ENCODE results near the gene SRPK3.
"Not testable (repeated sequence)": the region's sequence is repeated elsewhere in the genome, so short reads cannot be mapped to it uniquely, and the experiment has no call there.

Gene SRPK3

DNA sequence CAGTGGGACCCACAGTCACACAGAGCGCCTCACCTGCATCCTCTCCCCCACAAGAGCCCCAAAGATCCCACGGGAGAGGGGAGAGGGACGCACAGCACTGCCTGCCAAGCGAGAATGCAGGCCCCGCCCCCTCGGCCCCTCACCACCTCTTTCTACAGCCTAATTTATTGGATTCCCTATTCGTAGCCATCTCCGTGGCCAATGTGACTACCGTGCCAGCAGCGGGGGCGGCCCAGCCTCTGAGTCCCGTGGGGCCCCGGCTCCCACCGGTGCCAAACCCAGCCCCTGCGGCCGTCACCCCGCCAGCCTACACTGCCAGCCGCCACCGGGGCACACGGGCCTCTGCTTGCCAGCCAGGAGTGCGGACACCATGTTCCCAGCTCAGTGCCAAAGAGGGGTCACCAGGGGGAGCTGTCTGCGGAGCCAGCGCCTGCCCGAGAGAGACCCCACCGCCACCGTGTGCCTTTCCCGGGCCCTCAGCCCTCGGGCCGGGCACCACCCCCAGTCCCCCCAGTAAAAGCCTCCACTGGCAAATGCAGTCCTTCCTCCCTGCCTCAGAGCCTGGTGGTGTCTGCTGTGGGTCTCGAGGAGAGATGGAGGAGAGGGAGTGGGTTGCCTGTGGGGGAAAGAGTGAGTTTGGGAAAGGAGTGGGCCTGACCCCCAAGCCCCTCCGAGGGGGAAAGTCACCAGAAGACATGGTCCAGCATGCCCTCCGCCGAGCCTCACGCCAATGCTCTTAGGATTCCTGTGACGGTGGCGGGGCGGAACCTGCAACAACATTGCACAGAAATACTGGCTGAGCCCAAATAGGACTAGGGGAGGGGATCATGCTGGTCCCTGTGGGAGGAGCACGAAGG lies 36.4 kb upstream of the SRPK3 start:
- DNase-seq: no peak

GRCh38 chrX:153745067-153745433 lies 35.8 kb upstream of the SRPK3 start:
- DNase-seq: not testable (repeated sequence)

DNA sequence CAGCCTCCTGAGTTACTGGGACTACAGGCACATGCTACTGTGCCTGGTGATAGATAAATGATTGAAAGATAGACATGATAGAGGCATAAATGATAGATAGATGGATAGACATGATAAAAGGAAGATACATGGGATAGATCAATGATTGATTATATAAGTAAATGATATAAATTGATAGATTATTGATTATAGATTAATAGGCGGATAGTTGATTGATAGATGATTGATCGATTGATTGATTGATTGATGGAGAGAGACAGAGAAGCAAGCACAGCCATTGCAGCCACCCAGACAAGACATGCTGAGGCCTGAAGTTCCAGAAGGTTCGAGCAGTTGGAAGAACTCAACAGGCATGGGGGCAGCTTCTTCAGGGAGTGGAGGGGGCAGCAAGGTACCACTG lies 34.5 kb upstream of the SRPK3 start:
- no peak for DNase-seq

GRCh38 chrX:153746991-153747390 lies 33.9 kb upstream of the SRPK3 start:
- not testable (repeated sequence) for DNase-seq

DNA sequence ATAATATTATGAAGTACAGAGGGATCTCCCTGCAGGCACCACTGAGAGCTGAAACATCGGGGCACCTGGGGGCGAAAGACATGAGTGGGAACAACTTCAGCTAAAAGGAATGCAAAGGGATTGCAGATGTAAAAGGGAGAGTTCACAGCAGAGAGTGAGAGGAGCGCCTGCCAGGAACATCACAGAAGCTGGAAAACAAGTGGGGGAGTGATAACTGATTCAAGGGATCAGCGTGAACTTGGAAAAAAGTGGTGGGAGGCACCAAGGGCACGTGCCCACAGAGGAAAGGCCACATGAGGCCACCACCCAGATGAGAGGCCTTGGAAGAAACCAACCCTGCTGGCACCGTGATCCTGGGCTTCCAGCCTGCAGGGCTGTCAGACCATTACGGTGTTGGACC lies 31.8 kb upstream of the SRPK3 start:
- not testable (repeated sequence) for DNase-seq

- no peak for DNase-seq
Observed at GRCh38 chrX:153750127-153750774, 30.6 kb upstream of the SRPK3 start.

DNA sequence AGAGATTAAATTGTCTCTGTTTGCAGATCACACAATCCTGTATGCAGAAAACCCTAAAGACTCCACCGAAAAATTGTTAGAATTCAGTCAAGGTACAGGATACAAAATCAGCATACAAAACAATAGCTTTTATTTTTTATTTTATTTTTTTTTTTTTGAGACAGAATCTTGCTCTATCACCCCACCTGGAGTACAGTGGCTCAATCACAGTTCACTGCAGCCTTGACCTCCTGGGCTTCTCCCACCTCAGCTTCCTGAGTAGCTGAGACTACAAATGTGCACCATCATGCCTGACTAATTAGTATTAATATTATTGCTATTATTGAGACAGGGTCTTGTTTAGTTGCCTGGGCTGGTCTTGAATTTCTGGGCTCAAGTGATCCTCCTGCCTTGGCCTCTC lies 25.7 kb upstream of the SRPK3 start:
- no peak for DNase-seq

DNA sequence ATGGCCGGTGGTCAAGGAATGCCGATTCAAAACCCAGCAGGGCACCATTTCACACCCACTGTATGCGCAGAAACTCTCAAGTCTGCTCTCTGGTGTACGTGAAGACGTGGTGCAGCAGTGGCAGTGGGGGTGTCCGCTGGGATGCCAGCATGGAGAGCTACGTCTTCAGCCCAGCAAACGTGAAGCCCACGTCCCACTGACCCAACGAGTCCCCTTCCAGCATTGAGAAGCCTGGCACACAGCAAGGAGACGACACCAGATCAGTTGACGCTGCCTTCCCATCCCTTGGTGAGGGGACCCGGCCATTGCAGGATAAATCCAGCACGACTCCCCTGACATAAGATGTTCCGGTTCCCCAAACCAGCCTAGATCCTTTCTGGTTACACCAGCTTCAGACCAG lies 19.0 kb upstream of the SRPK3 start:
- no peak for DNase-seq

GRCh38 chrX:153762626-153763173 lies 18.1 kb upstream of the SRPK3 start:
- DNase-seq: no peak

- DNase-seq: no peak
Observed at GRCh38 chrX:153763298-153763932, 17.4 kb upstream of the SRPK3 start.

- DNase-seq: no peak
Observed at GRCh38 chrX:153763989-153764755, 16.7 kb upstream of the SRPK3 start, which contains the start of gene PLXNB3. Gene PLXNB3 (plus strand): TSS chrX:153764249. CDS start chrX:153765536, 1,287 bp downstream.

- no peak for DNase-seq
Observed at GRCh38 chrX:153764786-153765137, 16.1 kb upstream of the SRPK3 start.

DNA sequence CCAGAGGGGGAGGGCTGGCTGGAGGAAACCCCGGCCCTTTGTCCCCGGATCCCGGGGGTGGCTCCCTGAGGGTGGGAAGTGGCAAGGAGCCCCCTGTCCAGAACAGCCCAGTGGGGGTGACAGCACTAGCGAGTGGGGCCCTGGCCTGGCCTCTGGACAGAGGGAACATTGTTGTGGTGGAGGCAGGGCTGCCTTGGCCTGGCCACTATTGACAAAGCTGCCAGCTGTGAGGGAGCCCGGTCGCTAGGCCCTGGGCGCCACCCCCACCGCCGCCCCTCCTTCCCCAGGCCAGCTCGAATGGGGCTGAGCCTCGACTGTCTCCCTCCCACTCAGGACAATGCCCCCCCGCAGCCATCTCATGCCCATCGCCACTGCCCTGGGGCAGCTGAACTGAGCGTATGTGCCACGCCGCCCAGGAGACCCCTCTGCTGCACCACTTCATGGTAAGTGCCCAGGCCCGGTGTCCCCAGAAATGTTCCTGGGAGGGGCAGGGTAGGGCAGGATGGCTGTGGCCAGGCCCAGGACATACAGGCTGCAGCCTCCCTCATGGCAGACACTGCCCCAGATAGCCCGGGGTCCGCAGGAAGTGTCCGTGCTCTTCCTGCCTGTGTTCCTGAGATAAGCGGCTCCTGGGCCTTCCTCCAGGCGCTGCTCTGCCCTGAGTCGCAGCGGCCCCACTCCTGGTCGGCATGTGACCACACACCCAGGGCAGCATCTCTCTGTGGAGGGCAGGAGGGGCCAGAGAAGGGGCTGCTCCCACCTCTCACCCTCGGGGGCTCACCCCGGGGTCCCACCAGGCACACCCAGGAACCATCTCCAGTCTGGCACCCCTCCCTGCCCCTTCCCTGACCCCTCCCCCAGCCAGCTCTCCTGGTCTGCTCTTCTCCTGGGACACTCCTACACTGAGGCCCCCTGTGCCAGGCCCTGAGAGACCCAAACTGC lies 15.4 kb upstream of the SRPK3 start:
- no peak for DNase-seq

DNA sequence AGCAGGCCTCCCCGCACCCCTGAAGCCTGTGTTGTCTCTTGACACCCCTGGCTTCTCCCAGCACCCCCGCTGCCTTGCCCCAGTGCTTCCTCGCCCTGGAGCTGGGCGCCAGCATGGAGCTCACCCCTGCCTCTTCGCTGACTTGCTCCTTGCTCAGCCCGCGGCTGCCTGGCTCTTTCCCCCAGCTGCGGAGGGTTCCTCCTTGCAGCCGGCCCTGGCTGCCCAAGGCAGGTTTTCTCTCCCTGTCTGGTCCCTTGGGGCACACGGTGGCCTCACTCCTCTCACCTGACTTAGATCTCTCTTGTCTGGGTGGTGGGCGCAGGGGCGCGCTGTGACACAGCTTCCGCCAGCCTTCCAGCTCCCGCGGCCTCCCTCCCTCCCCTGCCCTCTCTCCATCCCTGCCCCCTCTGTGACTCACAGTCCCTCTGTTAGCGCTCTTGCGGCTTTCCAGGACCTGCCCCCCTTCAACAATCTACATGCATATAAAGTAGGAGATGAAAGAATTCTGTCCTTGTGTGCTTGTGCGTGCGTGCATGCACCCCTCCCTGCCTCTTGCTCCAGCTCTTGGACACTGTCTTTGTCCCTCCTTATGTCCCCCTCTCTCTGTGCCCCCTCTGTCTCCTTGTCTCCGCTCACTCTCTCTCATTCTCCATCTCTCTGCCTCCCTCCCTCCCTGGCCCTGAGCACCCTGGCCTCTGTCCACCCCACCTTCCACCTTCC lies 14.6 kb upstream of the SRPK3 start:
- DNase-seq: no peak

DNA sequence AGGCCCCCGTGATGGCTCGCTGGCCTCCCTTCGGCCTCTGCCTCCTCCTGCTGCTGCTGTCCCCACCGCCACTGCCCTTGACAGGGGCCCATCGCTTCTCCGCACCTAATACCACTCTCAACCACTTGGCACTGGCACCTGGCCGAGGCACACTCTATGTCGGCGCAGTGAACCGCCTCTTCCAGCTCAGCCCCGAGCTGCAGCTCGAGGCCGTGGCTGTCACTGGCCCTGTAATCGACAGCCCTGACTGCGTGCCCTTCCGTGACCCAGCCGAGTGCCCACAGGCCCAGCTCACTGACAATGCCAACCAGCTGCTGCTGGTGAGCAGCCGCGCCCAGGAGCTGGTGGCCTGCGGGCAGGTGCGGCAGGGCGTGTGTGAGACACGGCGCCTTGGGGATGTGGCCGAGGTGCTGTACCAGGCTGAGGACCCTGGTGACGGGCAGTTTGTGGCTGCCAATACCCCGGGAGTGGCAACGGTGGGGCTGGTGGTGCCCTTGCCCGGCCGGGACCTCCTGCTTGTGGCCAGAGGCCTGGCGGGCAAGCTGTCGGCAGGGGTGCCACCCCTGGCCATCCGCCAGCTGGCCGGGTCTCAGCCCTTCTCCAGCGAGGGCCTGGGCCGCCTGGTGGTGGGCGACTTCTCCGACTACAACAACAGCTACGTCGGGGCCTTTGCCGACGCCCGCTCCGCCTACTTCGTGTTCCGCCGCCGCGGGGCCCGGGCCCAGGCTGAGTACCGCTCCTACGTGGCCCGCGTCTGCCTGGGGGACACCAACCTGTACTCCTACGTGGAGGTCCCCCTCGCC lies 13.8 kb upstream of the SRPK3 start:
- DNase-seq: no peak

DNA sequence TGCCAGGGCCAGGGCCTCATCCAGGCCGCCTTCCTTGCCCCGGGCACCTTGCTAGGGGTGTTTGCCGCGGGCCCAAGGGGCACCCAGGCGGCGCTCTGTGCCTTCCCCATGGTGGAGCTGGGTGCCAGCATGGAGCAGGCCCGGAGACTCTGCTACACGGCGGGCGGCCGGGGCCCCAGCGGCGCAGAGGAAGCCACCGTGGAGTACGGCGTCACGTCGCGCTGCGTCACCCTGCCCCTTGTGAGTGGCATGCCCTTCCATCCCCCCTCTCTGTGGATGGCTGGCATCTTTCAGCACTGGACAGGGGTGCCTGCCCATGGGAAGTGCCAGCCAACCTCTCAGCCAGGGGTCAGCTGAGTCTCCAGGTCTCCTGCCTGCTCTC lies 13.2 kb upstream of the SRPK3 start:
- no peak for DNase-seq

DNA sequence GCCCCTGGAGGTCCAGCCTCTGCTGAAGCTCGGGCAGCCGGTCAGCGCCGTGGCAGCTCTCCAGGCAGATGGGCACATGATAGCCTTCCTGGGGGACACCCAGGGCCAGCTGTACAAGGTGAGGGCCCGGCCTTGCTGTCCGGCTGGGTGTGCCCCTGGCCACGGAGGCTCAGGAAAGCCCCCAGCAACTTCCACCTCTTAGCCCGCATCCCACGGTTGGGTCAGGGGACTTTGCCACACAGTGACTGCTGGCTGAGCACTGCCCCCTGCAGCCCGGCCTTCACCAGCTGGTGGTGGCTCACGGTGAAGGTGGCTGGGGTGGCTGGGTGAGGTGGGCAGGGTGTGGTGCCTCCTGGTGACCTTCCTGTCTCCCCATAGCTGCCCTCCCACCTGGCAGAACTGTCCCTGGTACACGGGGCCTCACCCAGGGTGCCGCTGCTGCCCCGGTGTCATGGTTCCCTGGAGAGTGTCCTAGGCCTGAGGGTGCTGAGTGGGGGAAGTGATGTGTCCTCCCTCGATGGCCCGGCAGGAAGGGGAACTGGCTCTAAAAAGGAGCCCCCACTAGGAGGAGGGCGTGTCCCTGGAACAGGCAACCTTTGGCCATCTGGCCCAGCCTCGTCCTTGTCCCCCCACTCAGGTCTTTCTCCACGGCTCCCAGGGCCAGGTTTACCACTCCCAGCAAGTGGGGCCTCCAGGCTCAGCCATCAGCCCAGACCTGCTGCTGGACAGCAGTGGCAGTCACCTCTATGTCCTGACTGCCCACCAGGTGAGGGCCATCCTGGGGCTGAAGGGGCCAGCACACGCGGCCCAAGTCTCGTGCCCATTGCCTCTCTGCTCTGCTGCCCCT lies 12.3 kb upstream of the SRPK3 start:
- no peak for DNase-seq

DNA sequence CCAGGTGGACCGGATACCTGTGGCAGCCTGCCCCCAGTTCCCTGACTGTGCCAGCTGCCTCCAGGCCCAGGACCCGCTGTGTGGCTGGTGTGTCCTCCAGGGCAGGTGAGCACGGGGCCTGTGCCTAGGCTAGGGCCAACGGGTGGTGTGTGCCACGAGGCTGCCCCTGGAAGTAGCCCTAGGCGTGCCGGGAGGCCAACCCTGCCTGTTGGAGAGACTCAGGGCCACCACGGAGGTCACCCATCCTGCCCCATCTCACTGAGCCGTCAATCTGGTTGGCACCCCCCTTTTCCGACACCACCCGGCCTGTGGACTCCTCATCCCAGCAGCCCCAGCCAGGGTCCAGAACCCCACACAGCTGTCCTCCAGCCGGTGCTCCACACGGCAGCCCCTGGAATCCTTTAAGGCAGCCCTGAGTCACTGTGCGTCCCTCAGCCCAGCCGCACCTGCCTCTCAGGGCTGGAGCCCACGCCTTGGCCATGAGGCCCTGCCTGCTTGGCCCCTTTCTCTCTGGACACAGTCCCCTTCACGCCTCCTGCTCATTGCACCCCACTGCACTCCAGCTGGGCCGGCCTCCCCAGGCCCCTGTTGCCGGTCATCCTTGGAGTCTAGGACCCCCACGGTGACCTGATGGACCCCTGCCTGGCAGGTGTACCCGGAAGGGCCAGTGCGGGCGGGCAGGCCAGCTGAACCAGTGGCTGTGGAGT lies 11.5 kb upstream of the SRPK3 start:
- no peak for DNase-seq

All from right kidney (tissue), 1 donor.